Central memory CD4-positive, alpha-beta T cell (primary cell): ENCODE results near the gene MYO9A.

Experiments used
- DNase-seq: peaks from one replicate; pipeline ENCODE4 v3.0.0; 2022

Gene MYO9A

GRCh38 chr15:71830981-71831380 lies 287.0 kb downstream of the MYO9A start:
- DNase-seq: no peak

DNA sequence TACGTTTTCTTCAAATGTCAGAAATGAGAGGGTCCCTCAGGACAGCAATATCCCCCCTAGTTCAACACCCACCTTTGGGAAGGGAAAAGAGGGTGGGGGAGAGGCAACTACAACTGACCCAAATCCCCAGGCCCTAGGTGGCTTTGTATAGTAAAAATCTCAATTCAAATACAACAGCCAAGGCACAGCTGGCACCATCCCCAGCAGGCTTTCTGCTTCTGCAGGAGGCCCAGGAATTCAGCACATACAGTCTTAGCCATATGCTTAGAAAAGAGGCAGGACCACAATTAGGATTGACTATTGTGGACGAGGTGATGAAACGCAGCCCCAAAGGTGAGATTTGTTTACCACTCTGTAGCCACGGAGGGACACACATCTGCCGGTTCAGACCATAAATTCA lies 291.8 kb downstream of the MYO9A start:
- no peak for DNase-seq

DNA sequence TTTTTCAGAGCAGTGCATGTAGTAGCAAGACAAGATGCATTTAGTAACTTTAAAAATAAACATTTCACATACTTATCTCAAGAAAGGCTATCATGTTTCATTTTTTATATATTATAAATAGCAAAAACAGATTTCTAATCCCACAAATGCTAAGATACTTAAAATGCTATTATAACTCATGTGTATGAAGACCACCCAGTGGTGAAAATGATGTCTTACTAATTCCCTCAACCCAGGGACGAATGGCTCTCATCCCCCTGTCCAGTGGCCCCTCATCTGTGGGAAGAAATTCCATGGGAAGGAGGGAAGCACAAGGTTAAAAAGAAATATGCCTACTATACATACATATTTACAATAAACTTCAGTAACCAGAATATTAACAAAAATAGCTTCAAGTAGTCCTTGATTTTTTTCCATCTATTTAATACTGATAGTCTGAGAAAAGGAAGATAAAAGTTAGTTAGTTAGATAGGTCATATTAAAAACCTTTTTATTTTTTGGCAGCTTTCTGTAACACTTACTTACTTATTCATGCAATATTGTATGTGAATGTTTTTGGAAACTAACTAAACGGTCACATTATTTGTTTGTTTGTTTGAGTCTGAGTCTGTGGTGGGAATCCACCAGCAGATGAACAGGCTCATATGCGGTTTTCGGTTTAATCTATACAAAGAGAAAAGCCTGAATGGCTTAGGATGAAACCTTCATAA lies 292.8 kb downstream of the MYO9A start:
- no peak for DNase-seq

- DNase-seq: no peak
Measured at GRCh38 chr15:71823801-71824200, 294.1 kb downstream of the MYO9A start.

GRCh38 chr15:71822890-71823630 lies 294.9 kb downstream of the MYO9A start:
- DNase-seq: no peak

GRCh38 chr15:71821547-71822129 lies 296.3 kb downstream of the MYO9A start:
- DNase-seq: no peak

DNA sequence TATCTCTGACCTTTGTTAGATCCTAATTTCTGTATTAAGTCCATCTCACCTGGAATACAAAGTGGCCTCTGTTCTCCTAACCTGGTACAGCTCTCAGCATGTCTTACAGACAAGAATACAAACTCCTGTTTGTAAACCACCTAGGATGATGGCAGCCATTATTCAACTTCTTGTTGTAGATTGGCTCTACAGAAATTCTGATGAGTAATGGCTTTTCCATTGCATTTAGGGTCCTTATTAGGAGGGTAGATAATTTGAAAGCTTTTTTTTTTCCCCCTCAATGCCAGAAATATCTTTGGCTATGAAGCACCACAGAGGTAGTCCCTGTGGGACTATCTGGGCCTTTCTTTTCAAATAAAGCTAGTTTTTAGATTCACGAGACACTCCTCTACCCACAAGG lies 297.8 kb downstream of the MYO9A start:
- DNase-seq: no peak

DNA sequence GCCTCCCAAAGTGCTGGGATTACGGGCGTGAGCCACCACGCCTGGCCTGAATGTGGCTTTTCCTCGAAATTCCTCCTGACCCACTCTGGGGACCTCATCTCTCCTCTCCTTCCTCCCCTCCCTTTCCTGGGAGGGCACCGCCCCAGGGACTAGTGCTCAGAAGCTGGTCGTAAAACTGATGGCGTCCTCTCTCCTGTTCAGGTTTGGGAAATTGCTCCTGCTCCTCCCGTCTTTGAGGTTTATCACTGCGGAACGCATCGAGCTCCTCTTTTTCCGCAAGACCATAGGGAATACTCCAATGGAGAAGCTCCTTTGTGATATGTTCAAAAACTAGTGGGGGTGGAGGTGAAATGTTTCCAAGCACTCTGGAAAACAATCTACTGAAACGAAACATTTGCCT lies 300.6 kb downstream of the MYO9A start:
- DNase-seq: no peak

- DNase-seq: no peak
Measured at GRCh38 chr15:71815301-71815700, 302.6 kb downstream of the MYO9A start.

DNA sequence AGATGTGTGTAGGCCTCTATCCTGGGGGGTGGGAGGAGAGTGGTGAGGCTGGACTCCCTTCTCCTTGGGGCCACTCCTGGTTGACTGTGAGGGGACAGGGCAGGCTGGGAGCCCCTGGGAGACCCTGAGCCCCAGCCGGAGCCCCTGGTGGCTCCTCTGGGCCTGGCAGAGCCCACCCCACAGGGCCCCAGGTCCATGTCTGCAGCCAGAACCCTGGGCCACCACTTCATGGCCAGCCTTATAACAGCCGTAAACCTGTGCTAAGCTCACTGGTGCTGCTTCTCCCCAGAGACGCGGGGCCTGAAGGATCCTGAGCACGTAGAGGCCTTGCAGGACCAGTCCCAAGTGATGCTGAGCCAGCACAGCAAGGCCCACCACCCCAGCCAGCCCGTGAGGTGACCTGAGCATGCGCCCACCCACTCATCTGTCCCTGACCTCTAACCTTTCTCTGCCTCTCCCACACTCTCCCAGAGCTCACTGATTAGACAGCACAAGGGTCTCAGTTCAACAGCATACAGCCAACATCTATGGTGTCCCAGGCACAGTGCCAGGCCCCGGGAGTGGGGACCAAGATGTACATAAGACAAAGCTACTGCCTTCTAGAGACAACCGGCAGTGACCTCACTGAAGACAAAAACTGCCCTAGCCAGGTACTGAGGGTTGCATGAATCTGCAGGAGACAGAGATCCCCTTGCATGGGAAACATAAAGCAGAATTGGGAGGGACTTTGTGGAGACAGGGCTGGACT lies 304.1 kb downstream of the MYO9A start:
- DNase-seq: no peak

GRCh38 chr15:71812966-71813722 lies 304.8 kb downstream of the MYO9A start:
- DNase-seq: no peak

DNA sequence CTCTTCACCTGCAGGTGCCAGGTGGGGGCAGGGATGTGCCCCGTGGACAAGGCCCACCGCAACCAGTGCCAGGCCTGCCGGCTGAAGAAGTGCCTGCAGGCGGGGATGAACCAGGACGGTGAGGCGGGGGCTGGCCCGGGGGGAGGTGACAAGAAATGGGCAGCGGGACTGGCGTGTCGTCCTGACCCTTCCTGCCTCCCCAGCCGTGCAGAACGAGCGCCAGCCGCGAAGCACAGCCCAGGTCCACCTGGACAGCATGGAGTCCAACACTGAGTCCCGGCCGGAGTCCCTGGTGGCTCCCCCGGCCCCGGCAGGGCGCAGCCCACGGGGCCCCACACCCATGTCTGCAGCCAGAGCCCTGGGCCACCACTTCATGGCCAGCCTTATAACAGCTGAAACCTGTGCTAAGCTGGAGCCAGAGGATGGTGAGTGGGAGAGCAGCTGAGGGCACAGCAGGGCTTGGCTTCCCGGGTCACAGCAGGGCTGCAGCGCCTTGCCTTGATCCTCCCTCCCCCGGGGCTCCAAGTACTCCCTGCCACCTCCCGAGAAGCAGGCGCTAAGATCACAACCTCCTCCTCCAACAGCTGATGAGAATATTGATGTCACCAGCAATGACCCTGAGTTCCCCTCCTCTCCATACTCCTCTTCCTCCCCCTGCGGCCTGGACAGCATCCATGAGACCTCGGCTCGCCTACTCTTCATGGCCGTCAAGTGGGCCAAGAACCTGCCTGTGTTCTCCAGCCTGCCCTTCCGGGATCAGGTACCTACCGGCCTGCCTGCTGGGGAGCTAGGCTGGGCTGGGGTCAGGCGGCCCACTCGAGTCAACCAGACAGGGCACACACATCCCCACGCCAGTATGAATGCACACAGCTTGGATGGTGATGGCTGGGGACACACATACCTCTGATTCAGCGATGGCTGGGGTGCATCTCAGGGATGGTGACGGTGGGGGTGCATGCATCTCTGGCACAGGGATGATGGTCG lies 305.9 kb downstream of the MYO9A start:
- DNase-seq: no peak

DNA sequence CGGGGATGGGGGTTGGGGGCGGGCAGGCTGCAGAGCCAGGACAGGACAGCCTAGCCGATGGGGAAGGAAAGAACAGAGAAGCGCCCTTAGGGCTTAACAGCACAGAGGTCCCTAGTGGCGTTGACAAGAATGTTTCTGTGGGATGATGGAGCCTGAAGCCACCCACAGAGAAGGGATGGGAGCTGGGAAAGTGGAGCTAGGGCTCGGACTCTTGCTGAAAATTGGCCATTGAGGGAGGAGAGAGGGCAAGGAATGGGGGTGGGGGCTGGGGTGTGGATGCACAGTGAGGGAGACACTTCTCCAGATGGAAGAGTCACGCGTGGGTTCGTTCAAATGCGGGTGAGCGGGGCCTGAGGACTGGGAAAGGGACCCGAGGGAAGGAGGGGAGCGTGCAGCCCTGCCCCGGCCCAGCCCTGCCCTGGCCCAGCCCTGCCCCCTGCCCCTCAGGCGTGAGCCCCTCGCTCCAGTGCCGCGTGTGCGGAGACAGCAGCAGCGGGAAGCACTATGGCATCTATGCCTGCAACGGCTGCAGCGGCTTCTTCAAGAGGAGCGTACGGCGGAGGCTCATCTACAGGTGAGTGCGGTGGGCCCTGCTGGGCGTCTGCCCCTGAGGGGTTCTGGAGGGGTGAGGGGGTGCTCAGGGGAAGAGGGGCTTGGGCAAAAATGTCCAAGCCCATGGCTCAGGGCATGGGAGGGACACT lies 306.8 kb downstream of the MYO9A start:
- DNase-seq: no peak

DNA sequence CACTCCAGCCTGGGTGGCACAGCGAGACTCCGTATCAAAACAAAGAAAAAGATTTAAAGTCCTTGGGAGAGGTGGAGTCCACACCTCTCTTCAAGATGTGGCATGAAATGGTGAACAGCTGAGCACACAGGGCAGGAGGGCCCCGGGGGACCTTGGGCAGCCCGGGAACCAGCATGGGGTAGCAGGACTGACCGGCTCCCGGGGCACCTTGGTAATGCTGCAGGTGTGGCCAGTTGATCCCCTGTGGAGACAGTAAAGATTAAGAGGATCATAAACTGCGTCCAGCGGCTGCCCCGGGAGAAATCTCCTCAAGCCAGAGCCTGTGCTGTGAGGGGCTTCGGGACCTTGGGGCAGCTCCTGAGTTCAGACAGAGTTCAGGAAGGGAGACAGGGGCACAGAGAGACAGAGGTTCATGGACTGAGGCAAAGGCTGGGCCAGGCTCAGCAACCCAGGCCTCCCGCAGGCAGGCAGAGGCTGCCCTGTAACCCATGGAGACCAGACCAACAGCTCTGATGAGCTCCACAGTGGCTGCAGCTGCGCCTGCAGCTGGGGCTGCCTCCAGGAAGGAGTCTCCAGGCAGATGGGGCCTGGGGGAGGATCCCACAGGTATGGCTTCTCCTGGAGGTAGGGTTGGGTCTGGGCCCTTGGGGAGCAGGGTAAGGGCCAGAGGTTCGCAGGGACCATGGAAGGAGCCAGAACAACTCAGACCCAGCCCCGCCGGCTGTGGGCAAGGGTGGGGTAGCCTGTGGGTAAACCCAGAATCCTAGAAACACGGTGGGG lies 307.5 kb downstream of the MYO9A start, which contains the start of gene NR2E3:
TSS of gene NR2E3 (plus strand) at position 299 of the 780 bp plus-strand sequence. CDS start at position 489, 190 bp downstream.
- DNase-seq: no peak

DNA sequence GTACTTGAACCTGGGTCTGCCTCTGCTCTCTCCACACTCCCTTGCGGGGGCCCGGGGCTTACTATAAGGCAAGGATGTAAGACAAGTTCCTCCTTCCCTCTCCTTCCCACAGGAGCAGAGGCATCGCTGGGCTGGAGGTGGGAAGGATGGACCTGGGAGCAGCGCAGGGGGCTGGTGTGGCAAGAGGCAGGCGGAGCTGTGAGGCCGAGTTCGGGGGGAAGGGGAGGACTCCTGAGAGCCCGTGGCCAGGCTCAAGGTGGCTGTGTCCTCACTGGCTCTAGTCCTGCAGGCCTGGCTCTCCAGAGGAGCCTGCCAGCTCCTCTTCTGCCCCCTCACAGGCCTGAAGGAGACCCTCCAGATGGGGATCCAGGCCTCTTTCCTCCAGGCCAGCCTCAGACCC lies 308.6 kb downstream of the MYO9A start:
- DNase-seq: no peak

GRCh38 chr15:71808311-71809020 lies 309.5 kb downstream of the MYO9A start:
- DNase-seq: no peak

DNA sequence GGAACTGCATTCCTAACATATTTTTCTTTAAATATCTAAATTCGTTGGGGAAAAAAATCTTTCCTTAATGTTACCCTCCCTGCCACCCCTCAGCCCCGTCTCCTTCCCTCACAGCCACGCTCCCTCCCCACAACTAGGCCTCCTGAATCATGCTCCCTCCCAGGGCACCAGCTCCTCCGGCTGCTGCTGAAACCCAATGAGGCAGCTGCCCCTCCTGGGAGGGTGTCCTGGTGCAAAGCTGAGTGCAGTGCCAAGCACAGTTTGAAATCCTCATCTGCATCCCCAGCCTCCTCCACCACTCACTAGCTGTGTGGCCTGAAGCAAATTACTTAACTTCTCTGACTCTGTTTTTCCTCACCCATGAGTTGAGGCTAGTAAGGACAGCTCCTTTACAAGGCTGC lies 310.3 kb downstream of the MYO9A start:
- no peak for DNase-seq

DNA sequence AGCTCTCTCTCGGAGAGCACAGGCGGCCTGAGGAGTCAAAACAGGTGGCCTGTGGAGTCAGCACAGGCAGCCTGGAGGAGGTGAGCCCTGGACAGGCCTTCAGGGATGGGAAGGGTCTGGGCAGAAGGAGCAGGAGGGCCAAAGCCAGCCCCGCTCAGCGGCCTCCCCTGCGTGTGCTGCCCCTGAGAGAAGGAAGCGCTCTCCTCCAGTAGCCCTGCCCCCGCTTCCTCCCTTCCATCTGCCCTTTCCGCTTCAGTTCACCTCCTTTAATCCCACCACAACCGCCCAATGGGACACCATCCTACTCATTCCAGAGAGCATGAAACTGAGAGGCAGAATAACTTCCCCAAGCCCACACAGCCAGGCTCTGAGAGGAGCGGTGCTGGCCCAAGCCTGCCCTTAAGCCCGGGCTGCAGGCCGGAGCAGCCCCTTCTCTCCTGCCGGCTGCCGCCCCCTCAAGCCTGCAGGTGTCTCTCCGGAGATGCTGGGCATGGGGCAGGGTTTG lies 310.8 kb downstream of the MYO9A start:
- DNase-seq: no peak

GRCh38 chr15:71806452-71806931 lies 311.5 kb downstream of the MYO9A start:
- DNase-seq: no peak
